GM18498 (cell line): ENCODE data around the gene TREML4.

ENCODE experiments used
- ATAC-seq: cut with Tn5 transposase; IDR thresholded peaks from one replicate; pipeline ENCODE4 v1.9.1; 2021; ENCODE audit warnings: mild to moderate bottlenecking, moderate library complexity; ENCODE audit not compliant: unreplicated experiment

TREML4 gene

DNA sequence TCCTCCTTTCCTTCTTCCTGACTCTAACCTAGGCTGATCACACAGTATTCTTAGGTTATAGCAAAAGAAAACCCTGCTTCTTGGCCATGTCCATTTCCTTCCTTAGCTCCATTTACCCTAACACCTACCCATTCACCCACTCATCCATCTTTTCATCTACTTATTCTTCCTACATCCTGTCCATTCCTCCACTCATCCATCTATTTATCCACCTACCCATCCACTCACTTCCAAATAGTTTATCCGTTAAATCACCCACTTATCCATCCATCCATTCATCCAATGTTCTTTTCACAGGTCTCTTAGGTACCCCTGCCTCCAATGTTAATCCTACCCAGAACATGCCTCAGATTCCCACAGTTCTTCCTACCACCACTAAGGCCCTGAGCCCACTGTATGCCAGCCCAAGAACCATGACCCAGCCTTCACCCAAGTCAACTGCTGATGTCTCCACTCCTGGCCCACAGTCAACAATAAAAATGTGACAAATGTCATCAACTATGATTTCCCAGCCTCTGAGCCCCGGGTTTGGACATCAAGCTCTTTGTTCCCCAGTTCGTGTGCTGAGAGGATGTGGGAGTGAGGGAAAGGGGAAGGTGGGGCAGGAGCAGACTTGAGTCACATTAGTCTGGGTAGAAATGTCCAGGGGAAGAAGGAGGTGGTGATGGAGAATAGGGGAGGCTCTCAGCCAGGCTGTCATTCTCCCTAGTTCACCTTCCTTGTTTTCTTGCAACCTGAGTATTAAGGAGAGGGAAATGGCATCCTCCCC, 24.4 kb downstream of the TREML4 start:
- no peak for ATAC-seq

- no peak for ATAC-seq
Observed at GRCh38 chr6:41255110-41255509, 27.0 kb downstream of the TREML4 start.

DNA sequence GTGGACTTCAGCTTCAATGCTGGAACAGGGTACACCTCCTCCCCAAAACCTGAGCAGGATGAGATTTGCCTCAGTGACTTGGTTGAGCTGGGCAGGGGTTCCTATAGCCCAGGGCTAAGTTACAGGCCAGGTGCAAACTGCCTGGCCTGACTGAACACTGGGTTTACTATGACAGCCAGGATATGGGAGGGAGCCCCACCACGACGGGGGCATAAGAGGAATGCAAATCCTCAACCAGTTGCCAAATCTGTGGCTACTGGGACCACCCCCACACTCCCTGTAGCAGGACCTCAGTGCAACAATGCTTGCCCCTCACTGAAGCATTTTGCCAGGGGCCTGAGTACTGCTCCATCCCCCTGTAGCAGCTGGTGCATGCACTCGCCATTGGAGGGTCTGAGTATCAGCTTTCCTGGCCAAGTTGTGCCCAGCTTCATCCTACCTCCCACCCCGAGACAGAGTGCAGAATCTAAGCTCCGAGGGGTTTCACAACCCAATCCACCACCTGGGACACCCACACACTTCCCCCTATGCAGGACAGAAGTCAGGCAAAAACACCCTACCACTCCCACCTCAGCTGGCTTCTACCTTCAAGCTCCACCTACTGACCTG, 27.6 kb downstream of the TREML4 start:
- ATAC-seq, result no peak

DNA sequence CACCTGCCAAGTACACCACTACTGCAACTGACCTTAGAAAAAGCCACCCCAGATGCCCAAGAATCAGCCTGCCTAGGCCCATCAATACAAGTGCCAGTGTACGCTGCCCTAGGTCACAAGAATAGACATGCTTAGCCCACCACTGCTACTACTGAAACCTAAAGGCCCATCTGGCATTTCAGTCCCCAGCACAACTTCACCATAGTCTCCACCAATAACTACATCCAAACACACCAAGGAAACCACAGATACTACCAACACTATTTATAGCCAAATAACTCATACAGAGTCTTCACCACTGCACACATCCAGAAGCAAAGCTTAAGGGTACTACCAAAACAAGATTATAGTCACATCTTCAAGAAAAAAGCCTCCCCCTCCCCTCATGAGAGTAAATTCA, 28.2 kb downstream of the TREML4 start:
- ATAC-seq, result peak; percentile 89

- no peak for ATAC-seq
Observed at GRCh38 chr6:41257369-41258195, 29.4 kb downstream of the TREML4 start.

DNA sequence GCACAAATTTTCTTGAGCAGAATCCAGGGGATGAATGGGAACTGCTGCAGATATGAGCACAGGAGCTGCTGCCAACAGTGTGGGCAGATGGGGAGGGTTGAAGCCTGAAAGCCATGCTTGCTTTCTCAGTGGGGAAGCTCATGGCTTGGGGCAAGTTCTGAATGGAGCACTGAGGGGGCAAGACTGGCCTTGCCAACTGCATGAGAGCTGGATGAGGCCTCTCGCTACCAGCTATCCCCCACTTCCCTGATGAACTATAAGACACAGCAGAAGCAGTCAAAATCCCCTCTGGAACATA, 30.0 kb downstream of the TREML4 start:
- no peak for ATAC-seq

DNA sequence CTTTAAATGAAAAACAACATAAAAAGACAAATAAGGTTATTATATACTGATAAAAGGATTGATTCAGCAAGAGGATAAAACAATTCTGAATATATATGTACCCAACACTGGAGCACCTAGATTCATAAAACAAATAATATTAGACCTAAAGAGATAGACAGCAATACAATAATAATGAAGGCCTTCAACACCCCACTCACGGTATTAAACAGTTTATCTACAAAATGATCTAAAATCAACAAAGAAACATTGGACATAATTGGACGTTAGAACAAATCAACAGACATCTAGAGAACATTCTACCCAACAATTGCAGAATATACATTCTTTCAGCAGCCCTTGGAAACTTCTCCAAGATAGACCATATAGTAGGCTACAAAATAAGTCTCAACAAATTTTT, 34.3 kb downstream of the TREML4 start:
- no peak for ATAC-seq

- no peak for ATAC-seq
Observed at GRCh38 chr6:41263267-41263666, 35.1 kb downstream of the TREML4 start.

DNA sequence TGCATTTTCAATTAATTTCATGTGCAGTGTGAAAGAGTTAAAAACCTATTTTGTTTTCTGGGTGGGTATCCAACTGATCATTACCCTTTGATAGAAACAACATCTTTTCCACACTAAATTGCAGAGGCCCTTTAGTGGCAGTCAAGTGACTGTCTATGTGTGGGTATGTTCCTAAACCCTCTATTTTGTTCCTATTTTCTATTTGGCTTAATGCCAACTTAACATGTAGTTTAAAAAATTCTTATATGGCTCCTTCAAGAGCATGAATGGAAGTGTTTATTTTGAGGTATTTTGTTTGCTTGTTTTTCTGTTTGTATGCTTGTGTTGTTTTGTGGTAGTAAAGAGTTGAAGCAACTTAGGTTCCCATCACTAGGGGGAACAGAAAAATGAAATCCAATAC, 38.4 kb downstream of the TREML4 start:
- ATAC-seq, result no peak

GRCh38 chr6:41268478-41268877, 40.3 kb downstream of the TREML4 start:
- no peak for ATAC-seq

DNA sequence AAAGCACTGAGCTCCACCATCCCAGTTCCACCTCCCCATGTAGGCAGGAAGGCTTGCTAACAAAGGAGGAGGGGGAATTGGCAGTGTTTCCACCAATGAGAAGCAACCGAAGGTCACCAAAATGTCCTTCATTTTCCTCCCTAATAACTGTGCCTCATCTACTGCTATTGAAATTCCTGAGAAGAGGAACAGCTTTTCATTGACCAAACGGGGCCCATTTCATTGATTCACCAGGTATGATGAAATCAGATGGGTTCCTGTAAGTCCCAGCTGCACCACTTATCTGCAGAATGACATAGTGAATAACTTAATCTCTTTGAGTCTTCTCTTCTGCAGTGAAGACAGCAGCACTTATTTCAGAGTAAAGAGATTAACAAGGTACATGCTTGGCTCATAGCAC, 41.0 kb downstream of the TREML4 start:
- no peak for ATAC-seq

DNA sequence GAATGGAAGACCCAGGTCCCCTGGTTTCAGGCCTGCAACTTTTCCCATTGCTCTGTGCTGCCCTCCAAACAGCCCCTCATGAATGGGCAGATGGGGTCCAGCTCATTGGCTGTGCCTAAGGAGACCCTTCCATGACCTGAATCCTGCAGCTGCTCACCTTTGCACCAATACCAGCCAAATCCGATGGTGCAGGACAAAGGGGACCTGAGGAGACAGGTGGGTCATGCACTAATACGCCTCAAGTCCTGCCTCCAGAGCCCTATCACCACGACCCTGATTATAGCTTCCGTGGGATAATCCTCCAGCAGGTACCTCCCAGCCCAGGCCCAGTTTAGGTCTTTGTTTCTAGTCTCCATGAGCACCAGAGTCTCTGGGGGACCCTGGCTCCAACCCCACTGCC, 41.6 kb downstream of the TREML4 start:
- no peak for ATAC-seq

DNA sequence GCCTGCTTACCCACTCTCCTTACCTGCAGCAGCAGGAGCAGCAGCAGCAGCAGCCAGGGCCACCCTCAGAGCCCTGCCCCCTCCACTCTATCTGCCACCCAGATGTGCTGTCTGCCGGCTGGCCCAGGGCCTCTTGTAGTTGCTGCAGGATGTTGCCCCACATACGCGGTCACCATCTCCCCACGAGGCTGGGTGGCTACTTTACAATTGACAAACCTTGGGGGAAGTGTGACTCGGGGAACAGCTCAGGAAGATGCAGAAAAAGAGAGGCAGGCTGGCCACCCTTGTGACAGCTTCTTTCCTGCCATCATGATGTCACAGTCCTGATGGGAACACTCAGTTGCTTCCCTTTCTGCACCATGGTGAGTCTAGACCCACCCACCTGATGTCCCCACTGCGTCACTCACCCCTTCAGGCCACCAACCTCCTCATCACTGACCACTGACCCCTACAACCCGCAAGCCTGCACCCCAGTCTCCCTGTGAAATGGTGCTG, 43.8 kb downstream of the TREML4 start:
- ATAC-seq, result no peak

DNA sequence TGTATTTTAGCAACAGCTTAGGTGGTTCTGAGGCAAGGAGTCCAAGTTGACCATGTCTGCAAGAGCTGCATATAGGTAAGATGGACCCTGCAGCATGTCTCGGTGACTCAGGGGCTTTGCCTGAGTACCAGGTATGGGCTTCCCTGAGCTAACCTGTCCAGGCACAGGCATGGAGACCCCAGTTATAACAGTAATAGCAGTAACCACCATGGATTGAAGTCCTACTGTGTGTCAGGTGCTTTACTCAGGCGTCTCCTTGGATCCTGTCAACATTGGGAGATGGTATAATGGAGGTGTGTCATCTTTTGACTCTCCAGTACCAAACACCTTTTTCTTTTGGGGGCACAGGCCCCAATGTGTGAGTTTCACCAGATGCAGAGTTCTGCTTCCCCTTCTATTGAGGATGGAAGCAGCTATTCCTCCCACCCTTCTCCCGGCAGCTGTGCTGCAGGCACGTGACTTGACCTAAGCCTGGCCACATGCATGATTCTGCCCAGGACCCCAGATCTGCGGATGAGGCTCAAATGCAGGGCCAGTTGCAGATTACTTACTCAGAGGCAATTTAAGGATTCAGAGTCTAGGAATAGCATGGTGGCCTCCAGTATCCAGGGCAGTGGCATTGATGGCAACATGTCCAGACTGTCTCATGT, 44.6 kb downstream of the TREML4 start:
- ATAC-seq, result no peak

- no peak for ATAC-seq
Observed at GRCh38 chr6:41273714-41274113, 45.6 kb downstream of the TREML4 start.

DNA sequence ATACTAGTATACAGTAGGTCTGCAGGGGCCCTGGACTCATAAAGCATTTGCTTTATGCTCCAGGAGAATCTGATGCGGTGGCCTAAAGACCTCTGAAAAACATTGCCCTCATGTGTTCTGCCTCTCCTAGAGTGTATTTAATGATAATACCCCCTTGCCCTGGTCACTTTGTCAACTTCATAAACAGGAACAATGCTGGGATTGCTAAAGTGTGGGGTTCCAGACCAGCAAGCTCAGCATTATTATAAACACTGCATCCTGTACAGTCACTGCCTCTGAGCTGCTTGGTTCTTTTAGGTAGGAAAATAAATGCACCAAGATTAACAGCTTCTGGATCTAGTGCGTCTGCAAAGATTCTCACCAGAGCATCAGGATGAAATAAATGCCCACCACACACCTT, 46.1 kb downstream of the TREML4 start:
- ATAC-seq, result no peak

DNA sequence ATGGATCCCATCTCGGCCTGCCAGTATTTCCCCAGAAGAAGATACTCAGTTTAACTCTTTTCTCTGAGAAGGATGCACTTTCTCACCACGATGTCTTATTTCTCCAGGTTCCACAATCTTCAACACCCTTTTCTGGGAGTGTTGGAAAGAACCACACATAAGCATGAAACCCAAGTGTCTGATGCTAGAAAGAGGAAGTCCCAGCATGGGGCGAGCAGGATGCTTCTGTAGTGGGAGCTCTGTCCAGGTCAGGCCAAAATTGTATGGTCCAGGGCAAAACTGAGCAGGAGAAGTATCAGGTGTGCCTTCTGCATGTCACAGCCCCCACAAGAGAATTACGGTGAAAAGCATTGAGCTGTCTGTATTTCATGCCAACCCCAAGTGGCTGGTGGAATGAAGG, 47.3 kb downstream of the TREML4 start:
- no peak for ATAC-seq

DNA sequence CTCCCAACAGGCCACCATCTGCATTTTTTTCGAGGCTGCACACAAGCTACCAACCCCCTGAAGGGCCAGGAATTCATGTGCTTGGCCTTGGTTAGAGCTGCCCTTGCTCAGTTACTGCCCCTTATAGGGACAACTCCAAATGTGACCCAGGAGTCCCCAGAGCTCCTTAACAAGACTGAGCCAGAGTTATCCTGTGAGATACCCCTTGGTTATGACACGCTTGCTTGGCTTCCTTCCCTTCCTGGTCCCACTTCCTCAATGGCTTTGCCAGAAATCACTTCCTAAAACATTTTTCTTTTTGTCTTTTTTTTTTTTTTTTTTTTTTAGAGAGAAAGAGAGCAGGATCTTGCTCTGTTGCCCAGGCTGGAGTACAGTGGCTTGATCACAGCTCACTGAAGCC, 49.5 kb downstream of the TREML4 start:
- no peak for ATAC-seq

GRCh38 chr6:41278699-41279405, 50.7 kb downstream of the TREML4 start:
- no peak for ATAC-seq

GRCh38 chr6:41280381-41281057, 52.4 kb downstream of the TREML4 start:
- no peak for ATAC-seq
